Endothelial cell of umbilical vein (primary cell): ENCODE data around the gene TYRO3. TPM values are rescaled to one million over a fixed set of nuclear protein-coding genes. Genes with fewer than 3 reads are reported as not detected.
"Not testable (repeated sequence)": the region's sequence is repeated elsewhere in the genome, so short reads cannot be mapped to it uniquely, and the experiment has no call there.

ENCODE experiments used
- BruUV-seq: library from RNA; stranded (reverse); fragments of 400-500 nt; replicated peaks from 2 replicates; lab custom pipeline; 2021; lab: Mats Ljungman, UMichigan
- CTCF ChIA-PET: fragments of 300-600, 350-600 bp; sonication (Branson Sonifier 250); formaldehyde crosslinking; loops from one replicate; lab custom pipeline; 2021; ENCODE audit warnings: antibody characterized with exemption, inconsistent platforms; lab: Charles Lee
- POLR2A ChIA-PET: fragments of 300-600, 350-600 bp; sonication (Branson Sonifier 250); formaldehyde crosslinking; loops from one replicate; lab custom pipeline; 2021; ENCODE audit warnings: antibody characterized with exemption, inconsistent platforms; lab: Charles Lee
- DNase-seq: peaks from one replicate; pipeline ENCODE4 v3.0.0-alpha.2; 2011; ENCODE audit warnings: low read depth, low spot score
- FAIRE-seq: peaks from 2 replicates; lab custom pipeline; 2011; peaks lifted over from hg19 to GRCh38; lab: Jason Lieb, UNC
- H2AFZ ChIP-seq: 2 replicates; pipeline ENCODE4 v1.6.0; 2012; ENCODE audit warnings: low read depth, low read length, control low read depth, inconsistent platforms
- H3K27ac ChIP-seq: 2 replicates; pipeline ENCODE4 v1.5.1; 2011; ENCODE audit warnings: low read depth, mild to moderate bottlenecking, control low read depth, low read length, moderate library complexity; ENCODE audit not compliant: insufficient read depth
- H3K27me3 ChIP-seq, 2 experiments: 2 replicates each; pipeline versions ENCODE4 v1.6.0 to v1.6.1; 2011; ENCODE audit warnings: low read length in 2 of 2, mixed read lengths in 1 of 2; ENCODE audit not compliant: control insufficient read depth in 2 of 2, insufficient read depth in 2 of 2
- H3K36me3 ChIP-seq, 2 experiments: 2 replicates in 1 of 2; 3 replicates in 1 of 2; pipeline ENCODE4 v1.5.1; 2011; ENCODE audit warnings: low read length in 2 of 2, mild to moderate bottlenecking in 1 of 2, moderate library complexity in 1 of 2; ENCODE audit not compliant: control insufficient read depth in 2 of 2, insufficient read depth in 2 of 2; ENCODE audit errors: extremely low read depth in 1 of 2
- H3K4me1 ChIP-seq: 3 replicates; pipeline ENCODE4 v1.5.1; 2011; ENCODE audit warnings: mild to moderate bottlenecking, low read length; ENCODE audit not compliant: control insufficient read depth, insufficient read depth; ENCODE audit errors: extremely low read depth
- H3K4me2 ChIP-seq: 2 replicates; pipeline ENCODE4 v1.6.1; 2011; ENCODE audit warnings: low read length, control low read depth, mixed read lengths; ENCODE audit not compliant: insufficient read depth
- H3K4me3 ChIP-seq, 3 experiments: fragments of 200-600 bp in 1 of 3; sonication (generic), shearing (Covaris generic) in 1 of 3; replicated peaks in 1 of 3; 2 replicates each; pipeline ENCODE4 v1.5.1; 2011 to 2016; ENCODE audit warnings: control low read depth in 3 of 3, low read length in 3 of 3, mild to moderate bottlenecking in 2 of 3, inconsistent platforms in 1 of 3, low read depth in 1 of 3, moderate library complexity in 1 of 3; ENCODE audit not compliant: insufficient read depth in 1 of 3
- H3K79me2 ChIP-seq: 2 replicates; pipeline ENCODE4 v1.6.0; 2012; ENCODE audit warnings: low read length, inconsistent platforms; ENCODE audit not compliant: control insufficient read depth, insufficient read depth
- H3K9ac ChIP-seq: replicated peaks from 2 replicates; pipeline ENCODE3; 2011; ENCODE audit warnings: low read length, control low read depth; ENCODE audit not compliant: insufficient read depth; ENCODE audit errors: extremely low read depth
- H3K9me1 ChIP-seq: replicated peaks from 3 replicates; pipeline ENCODE4 v1.6.0; 2011; ENCODE audit warnings: mild to moderate bottlenecking, low read length; ENCODE audit not compliant: control insufficient read depth, insufficient read depth; ENCODE audit errors: extremely low read depth
- H3K9me3 ChIP-seq: replicated peaks from 2 replicates; pipeline ENCODE4 v1.5.1; 2012; ENCODE audit warnings: low read length, inconsistent platforms; ENCODE audit not compliant: control insufficient read depth, insufficient read depth
- H4K20me1 ChIP-seq: replicated peaks from 2 replicates; pipeline ENCODE3; 2011; ENCODE audit warnings: mild to moderate bottlenecking, low read length; ENCODE audit not compliant: control insufficient read depth, insufficient read depth; ENCODE audit errors: extremely low read depth
- CTCF ChIP-seq, 2 donors: IDR thresholded peaks; 1 replicate in 1 of 2; 2 replicates in 1 of 2; pipeline ENCODE4 v1.5.1; 2011; ENCODE audit warnings: low read length in 2 of 2, mild to moderate bottlenecking in 2 of 2, moderate library complexity in 2 of 2, control low read depth in 1 of 2, inconsistent platforms in 1 of 2, low read depth in 1 of 2; ENCODE audit not compliant: insufficient read depth in 1 of 2; ENCODE audit errors: extremely low read depth in 1 of 2
- EZH2 ChIP-seq: IDR thresholded peaks from 2 replicates; pipeline ENCODE4 v1.6.1; 2012; ENCODE audit warnings: borderline replicate concordance, low read depth, mild to moderate bottlenecking, moderate library complexity, low read length, inconsistent platforms; ENCODE audit not compliant: severe bottlenecking
- FOS ChIP-seq: IDR thresholded peaks from 2 replicates; pipeline ENCODE4 v1.6.1; 2011; ENCODE audit warnings: mild to moderate bottlenecking, low read length, moderate library complexity, borderline replicate concordance; ENCODE audit not compliant: insufficient read depth
- GATA2 ChIP-seq: IDR thresholded peaks from 2 replicates; pipeline ENCODE4 v1.7.0; 2011; ENCODE audit warnings: low read depth, mild to moderate bottlenecking, moderate library complexity, mixed read lengths, low read length; ENCODE audit not compliant: insufficient read length, insufficient read depth
- JUN ChIP-seq: IDR thresholded peaks from 2 replicates; pipeline ENCODE4 v1.6.1; 2011; ENCODE audit warnings: borderline replicate concordance, low read depth; ENCODE audit not compliant: insufficient read length, insufficient read depth
- MAX ChIP-seq: IDR thresholded peaks from 2 replicates; pipeline ENCODE4 v1.6.1; 2011; ENCODE audit not compliant: insufficient read depth, insufficient read length
- MYC ChIP-seq: IDR thresholded peaks from one replicate; pipeline ENCODE4 v1.6.1; 2011; ENCODE audit warnings: mild to moderate bottlenecking, low read depth, low read length
- POLR2A ChIP-seq: IDR thresholded peaks from 2 replicates; pipeline ENCODE4 v1.6.1; 2012; ENCODE audit warnings: low read depth, mild to moderate bottlenecking, control low read depth, low read length
- POLR2AphosphoS5 ChIP-seq: IDR thresholded peaks from 2 replicates; pipeline ENCODE4 v1.6.1; 2012; ENCODE audit warnings: low read depth, mild to moderate bottlenecking, control low read depth, low read length, moderate library complexity; ENCODE audit not compliant: insufficient read depth
- dilution Hi-C: fragments of 300-500 bp; cut with MboI; formaldehyde crosslinking; loops from one replicate; pipeline ENCODE4 v1.15.0; 2019; ENCODE audit warnings: low sequenced_read_pairs; ENCODE audit not compliant: extremely low pct_ligation_motif_present
- intact Hi-C: fragments of 100-400 bp; cut with micrococcal nuclease; formaldehyde crosslinking; loops from one replicate; pipeline ENCODE4 v1.10.0; 2022
- polyA plus RNA-seq, 4 experiments: library from polyadenylated mRNA; depleted of rRNA in 3 of 4; stranded (reverse) in 3 of 4; unstranded in 1 of 4; fragments of >200 nt; gene quantifications; 2 replicates each; pipeline versions ENCODE4 v1.2.1 to v1.2.3, GENCODE V29; 2011 to 2012; ENCODE audit warnings: missing spikeins in 1 of 4
- total RNA-seq: library from RNA; stranded (reverse); gene quantifications from 2 replicates; pipeline ENCODE4 v1.2.3, GENCODE V29; 2021

The TYRO3 gene
- total and polyA plus RNA-seq, 2 donors (not counting 3 experiments of a cell fraction or from before 2014, with no cell fraction given): 14.1 to 14.5 TPM

GRCh38 chr15:41568350-41569017 lies 9.5 kb downstream of the TYRO3 start:
- H3K36me3 ChIP-seq: peaks cover 0 to 4% of the 10 kb centered on the region in 2 experiments
- no peaks in the 10 kb centered on the region for H4K20me1 ChIP-seq
- dilution Hi-C loops (no loop called here), intact Hi-C loops (no loop called here)
- no peaks in the 10 kb centered on the region for H3K79me2 ChIP-seq
- DNase-seq (peak; percentile 16), FAIRE-seq (no peak)
- no peak overlapping the region for H2AFZ ChIP-seq
- no TSS peak for BruUV-seq
- TF ChIP-seq GATA2 (no peak), CTCF (IDR thresholded peaks at IDR 0.05; ENCODE audit: extremely low read depth in 1 of 2, insufficient read depth in 1 of 2, low read depth in 1 of 2, low read length in 2 of 2) (no peak), MAX (no peak), EZH2 (no peak), POLR2A (no peak), FOS (no peak), MYC (no peak), JUN (no peak), POLR2AphosphoS5 (no peak)
- no peak overlapping the region for H3K4me2 ChIP-seq
- ChIA-PET POLR2A (no interaction called here), CTCF (interaction anchor here (1.7 to 3.9 kb wide), 3 partner anchors 11 to 35 kb away, joined by 4 to 16 read pairs (median 9); no protein-coding TSS in a partner anchor)
- no peaks in the 10 kb centered on the region for H3K4me1 ChIP-seq
- no peaks in the 10 kb centered on the region for H3K9me3 ChIP-seq
- H3K4me3 ChIP-seq: no peak overlapping the region
- H3K27ac ChIP-seq: no peak overlapping the region
- H3K9ac ChIP-seq: no peak overlapping the region
- H3K9me1 ChIP-seq: no peaks in the 10 kb centered on the region
- no peaks in the 10 kb centered on the region for H3K27me3 ChIP-seq

GRCh38 chr15:41569232-41569631 lies 10.2 kb downstream of the TYRO3 start:
- dilution Hi-C loops, H3K4me3 ChIP-seq, H3K27me3 ChIP-seq, H2AFZ ChIP-seq, H3K4me1 ChIP-seq, H3K9me3 ChIP-seq, H4K20me1 ChIP-seq, H3K27ac ChIP-seq, POLR2A ChIA-PET, H3K79me2 ChIP-seq, H3K36me3 ChIP-seq, H3K9ac ChIP-seq, DNase-seq, H3K9me1 ChIP-seq, FAIRE-seq, BruUV-seq, H3K4me2 ChIP-seq, intact Hi-C loops: not testable (repeated sequence)
- CTCF ChIA-PET: interaction anchor here (1.7 to 3.9 kb wide), 3 partner anchors 12 to 34 kb away, joined by 4 to 16 read pairs (median 9); no protein-coding TSS in a partner anchor
